ENCODE data around the gene ARHGEF11. TPM values are rescaled to one million over a fixed set of nuclear protein-coding genes. Genes with fewer than 3 reads are reported as not detected.

The ARHGEF11 gene
- total and polyA plus RNA-seq, 4 donors = 5.8 to 23.7 (median 9.8) TPM

- H3K4me1 ChIP-seq (ENCODE audit: control insufficient read depth in 4 of 4, insufficient read depth in 4 of 4, low read length in 3 of 4) = no peaks in the 10 kb centered on the region
- DNase-seq (ENCODE audit: low spot score) = no peak
- H3K4me3 ChIP-seq (ENCODE audit: low read depth in 1 of 3, low read length in 3 of 3) = no peak overlapping the region
- H3K9me3 ChIP-seq (ENCODE audit: control insufficient read depth in 4 of 4, low read length in 3 of 4) = no peaks in the 10 kb centered on the region
- no peaks in the 10 kb centered on the region for H3K27me3 ChIP-seq (ENCODE audit: control insufficient read depth in 4 of 4, insufficient read depth in 4 of 4, low read length in 3 of 4)
- no peak for TF ChIP-seq RXRA (IDR thresholded peaks at IDR 0.05)
- no peak for TF ChIP-seq HNF4A (conservative IDR thresholded peaks at IDR 0.05)
- TF ChIP-seq NR2F2 (IDR thresholded peaks at IDR 0.05) = no peak
- no peak for TF ChIP-seq HNF4G (IDR thresholded peaks at IDR 0.05)
- no peak for TF ChIP-seq MAX (IDR thresholded peaks at IDR 0.05)
- no peak for TF ChIP-seq FOXA1 (IDR thresholded peaks at IDR 0.05)
- TF ChIP-seq RAD21 (IDR thresholded peaks at IDR 0.05) = no peak
- no peak for TF ChIP-seq REST (IDR thresholded peaks at IDR 0.05)
- TF ChIP-seq, protein P1, sequence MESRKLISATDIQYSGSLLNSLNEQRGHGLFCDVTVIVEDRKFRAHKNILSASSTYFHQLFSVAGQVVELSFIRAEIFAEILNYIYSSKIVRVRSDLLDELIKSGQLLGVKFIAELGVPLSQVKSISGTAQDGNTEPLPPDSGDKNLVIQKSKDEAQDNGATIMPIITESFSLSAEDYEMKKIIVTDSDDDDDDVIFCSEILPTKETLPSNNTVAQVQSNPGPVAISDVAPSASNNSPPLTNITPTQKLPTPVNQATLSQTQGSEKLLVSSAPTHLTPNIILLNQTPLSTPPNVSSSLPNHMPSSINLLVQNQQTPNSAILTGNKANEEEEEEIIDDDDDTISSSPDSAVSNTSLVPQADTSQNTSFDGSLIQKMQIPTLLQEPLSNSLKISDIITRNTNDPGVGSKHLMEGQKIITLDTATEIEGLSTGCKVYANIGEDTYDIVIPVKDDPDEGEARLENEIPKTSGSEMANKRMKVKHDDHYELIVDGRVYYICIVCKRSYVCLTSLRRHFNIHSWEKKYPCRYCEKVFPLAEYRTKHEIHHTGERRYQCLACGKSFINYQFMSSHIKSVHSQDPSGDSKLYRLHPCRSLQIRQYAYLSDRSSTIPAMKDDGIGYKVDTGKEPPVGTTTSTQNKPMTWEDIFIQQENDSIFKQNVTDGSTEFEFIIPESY (IDR thresholded peaks at IDR 0.05) = no peak
- TF ChIP-seq YY1 (IDR thresholded peaks at IDR 0.05) = no peak
- no peak for TF ChIP-seq EGR1 (IDR thresholded peaks at IDR 0.05; ENCODE audit: low read depth in 2 of 2)
- no peak for TF ChIP-seq ATF3 (IDR thresholded peaks at IDR 0.05)
- TF ChIP-seq FOXA2 (IDR thresholded peaks at IDR 0.05) = no peak
- no peak for TF ChIP-seq TAF1 (conservative IDR thresholded peaks at IDR 0.05)
- TF ChIP-seq, protein P2, sequence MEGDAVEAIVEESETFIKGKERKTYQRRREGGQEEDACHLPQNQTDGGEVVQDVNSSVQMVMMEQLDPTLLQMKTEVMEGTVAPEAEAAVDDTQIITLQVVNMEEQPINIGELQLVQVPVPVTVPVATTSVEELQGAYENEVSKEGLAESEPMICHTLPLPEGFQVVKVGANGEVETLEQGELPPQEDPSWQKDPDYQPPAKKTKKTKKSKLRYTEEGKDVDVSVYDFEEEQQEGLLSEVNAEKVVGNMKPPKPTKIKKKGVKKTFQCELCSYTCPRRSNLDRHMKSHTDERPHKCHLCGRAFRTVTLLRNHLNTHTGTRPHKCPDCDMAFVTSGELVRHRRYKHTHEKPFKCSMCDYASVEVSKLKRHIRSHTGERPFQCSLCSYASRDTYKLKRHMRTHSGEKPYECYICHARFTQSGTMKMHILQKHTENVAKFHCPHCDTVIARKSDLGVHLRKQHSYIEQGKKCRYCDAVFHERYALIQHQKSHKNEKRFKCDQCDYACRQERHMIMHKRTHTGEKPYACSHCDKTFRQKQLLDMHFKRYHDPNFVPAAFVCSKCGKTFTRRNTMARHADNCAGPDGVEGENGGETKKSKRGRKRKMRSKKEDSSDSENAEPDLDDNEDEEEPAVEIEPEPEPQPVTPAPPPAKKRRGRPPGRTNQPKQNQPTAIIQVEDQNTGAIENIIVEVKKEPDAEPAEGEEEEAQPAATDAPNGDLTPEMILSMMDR (IDR thresholded peaks at IDR 0.05; ENCODE audit: low read depth, low read length, missing input control) = no peak
- TF ChIP-seq SP1 (IDR thresholded peaks at IDR 0.05) = no peak
- TF ChIP-seq JUND (IDR thresholded peaks at IDR 0.05) = no peak
- TF ChIP-seq GABPA (IDR thresholded peaks at IDR 0.05 in 1 of 2, conservative IDR thresholded peaks at IDR 0.05 in 1 of 2) = no peak
- no peak overlapping the region for H3K27ac ChIP-seq (ENCODE audit: low read depth in 1 of 2, low read length in 2 of 2)
- H3K36me3 ChIP-seq (ENCODE audit: control insufficient read depth in 4 of 4, insufficient read depth in 3 of 4, low read depth in 1 of 4, low read length in 3 of 4) = no peaks in the 10 kb centered on the region
- 88% methylated on average over 4 of the region's 4 CpGs for WGBS
- no peak overlapping the region for H3K9ac ChIP-seq (ENCODE audit: low read depth in 1 of 2, low read length in 2 of 2)
Observed at GRCh38 chr1:157004327-157004726, 41.2 kb downstream of the ARHGEF11 start.
